Measurements from ENCODE around the gene NUP107.

GRCh38 chr12:68775121-68775630 lies 88.4 kb downstream of the NUP107 start:
- TF ChIP-seq CTCF (IDR thresholded peaks at IDR 0.05) (no peak), POLR2A (IDR thresholded peaks at IDR 0.05) (no peak)
